Left renal pelvis (tissue), 4 donors: ENCODE data around the gene TMOD2. TPM values are rescaled to one million over a fixed set of nuclear protein-coding genes. Genes with fewer than 3 reads are reported as not detected.

Experiments used
- DNase-seq, 4 donors: peaks; one replicate each; pipeline ENCODE4 v3.0.0-alpha.2; 2013; ENCODE audit warnings: low read depth in 4 of 4, low spot score in 3 of 4
- polyA plus RNA-seq, 4 donors: library from polyadenylated mRNA; unstranded; fragments of 120-200 nt; gene quantifications; one replicate each; pipeline ENCODE4 v1.2.1, GENCODE V29; 2013; ENCODE audit not compliant: insufficient read length in 4 of 4

The TMOD2 gene
- polyA plus RNA-seq = 10 to 100 TPM in 1 of 4 donors, 1 to 10 TPM in 3; 4.5 to 12.1 (median 5.5) TPM

- DNase-seq = no peak
Measured at GRCh38 chr15:51750792-51751696, at the start of gene TMOD2. Gene TMOD2 (plus strand): TSS chr15:51751597. CDS start chr15:51766442, 14,845 bp downstream.

GRCh38 chr15:51702710-51703109 is 48.7 kb upstream of the TMOD2 start:
- DNase-seq = no peak

GRCh38 chr15:51706291-51706690 is 45.1 kb upstream of the TMOD2 start:
- no peak for DNase-seq

GRCh38 chr15:51706926-51707608 is 44.3 kb upstream of the TMOD2 start:
- no peak for DNase-seq

- DNase-seq = no peak
Measured at GRCh38 chr15:51708013-51708412, 43.4 kb upstream of the TMOD2 start.

GRCh38 chr15:51709031-51709430 is 42.4 kb upstream of the TMOD2 start:
- no peak for DNase-seq

GRCh38 chr15:51714162-51714561 is 37.2 kb upstream of the TMOD2 start:
- no peak for DNase-seq

GRCh38 chr15:51714911-51715310 is 36.5 kb upstream of the TMOD2 start:
- DNase-seq = no peak

- DNase-seq = no peak
Measured at GRCh38 chr15:51718219-51718618, 33.2 kb upstream of the TMOD2 start.

GRCh38 chr15:51718746-51719145 is 32.7 kb upstream of the TMOD2 start:
- no peak for DNase-seq

GRCh38 chr15:51720201-51720995 is 31.0 kb upstream of the TMOD2 start:
- DNase-seq = no peak

- no peak for DNase-seq
Measured at GRCh38 chr15:51721199-51721960, 30.0 kb upstream of the TMOD2 start.

- no peak for DNase-seq
Measured at GRCh38 chr15:51724199-51724598, 27.2 kb upstream of the TMOD2 start.

- no peak for DNase-seq
Measured at GRCh38 chr15:51724673-51725072, 26.7 kb upstream of the TMOD2 start.

- no peak for DNase-seq
Measured at GRCh38 chr15:51726302-51727073, 24.9 kb upstream of the TMOD2 start.

GRCh38 chr15:51727141-51727897 is 24.1 kb upstream of the TMOD2 start:
- no peak for DNase-seq

- no peak for DNase-seq
Measured at GRCh38 chr15:51731549-51732267, 19.7 kb upstream of the TMOD2 start.

- DNase-seq = no peak
Measured at GRCh38 chr15:51732646-51733045, 18.8 kb upstream of the TMOD2 start.
